Panc1 (cell line): ENCODE results near the gene GALNTL6. TPM values are rescaled to one million over a fixed set of nuclear protein-coding genes. Genes with fewer than 3 reads are reported as not detected.

Experiments used
- ATAC-seq: fragments of 200-7000 bp; cut with Tn5 transposase; 2 replicates; pipeline ENCODE4 v1.9.1; 2020; ENCODE audit warnings: mild to moderate bottlenecking, moderate library complexity
- BruUV-seq: library from RNA; stranded (reverse); fragments of 400-500 nt; replicated peaks from 2 replicates; lab custom pipeline; 2021; lab: Mats Ljungman, UMichigan
- CTCF ChIA-PET: fragments of 300-600 bp; sonication (Branson Sonifier 250); formaldehyde crosslinking; loops from one replicate; lab custom pipeline; 2022; ENCODE audit warnings: antibody characterized with exemption; lab: Charles Lee
- POLR2A ChIA-PET: fragments of 300-600 bp; sonication (Branson Sonifier 250); formaldehyde crosslinking; loops from one replicate; lab custom pipeline; 2022; ENCODE audit warnings: antibody characterized with exemption; lab: Charles Lee
- DNase-seq: peaks from one replicate; pipeline ENCODE4 v3.0.0-alpha.2; 2010; ENCODE audit warnings: low read depth, low spot score
- H3K27ac ChIP-seq: 2 replicates; pipeline ENCODE4 v1.5.1; 2011; ENCODE audit warnings: mild to moderate bottlenecking, low read length, inconsistent platforms
- H3K27me3 ChIP-seq: fragments of 200-500 bp; sonication (Bioruptor generic); 2 replicates; pipeline ENCODE4 v1.6.0; 2014; ENCODE audit warnings: low read length, inconsistent platforms; ENCODE audit not compliant: control insufficient read depth, insufficient read depth
- H3K36me3 ChIP-seq: fragments of 200-500 bp; sonication (Bioruptor generic); 2 replicates; pipeline ENCODE4 v1.5.1; 2014; ENCODE audit warnings: inconsistent platforms, mild to moderate bottlenecking, low read length, moderate library complexity; ENCODE audit not compliant: control insufficient read depth, insufficient read depth
- H3K4me1 ChIP-seq: 2 replicates; pipeline ENCODE4 v1.5.1; 2011; ENCODE audit warnings: inconsistent platforms, mild to moderate bottlenecking, low read length, moderate library complexity; ENCODE audit not compliant: control insufficient read depth, insufficient read depth
- H3K4me3 ChIP-seq, 2 experiments: 2 replicates each; pipeline ENCODE4 v1.5.1; 2011 to 2012; ENCODE audit warnings: low read depth in 2 of 2, low read length in 2 of 2, mild to moderate bottlenecking in 2 of 2, inconsistent platforms in 1 of 2, moderate library complexity in 1 of 2
- H3K9me3 ChIP-seq: fragments of 200-500 bp; sonication (Bioruptor generic); 2 replicates; pipeline ENCODE4 v1.5.1; 2014; ENCODE audit warnings: low read depth, mild to moderate bottlenecking, inconsistent platforms, low read length, moderate library complexity; ENCODE audit not compliant: control insufficient read depth, insufficient read depth
- CTCF ChIP-seq: fragments of 450-650 bp; IDR thresholded peaks from 2 replicates; pipeline ENCODE4 v1.5.1; 2017; ENCODE audit warnings: mild to moderate bottlenecking
- POLR2AphosphoS5 ChIP-seq: IDR thresholded peaks from 2 replicates; pipeline ENCODE4 v1.6.1; 2012; ENCODE audit warnings: mild to moderate bottlenecking, low read depth, low read length, moderate library complexity
- REST ChIP-seq, 2 experiments: IDR thresholded peaks; 2 replicates each; pipeline ENCODE4 v1.6.1; 2011 to 2012; ENCODE audit warnings: low read depth in 2 of 2, control low read depth in 1 of 2, low read length in 1 of 2, mild to moderate bottlenecking in 1 of 2, moderate library complexity in 1 of 2; ENCODE audit not compliant: insufficient read depth in 1 of 2
- SIN3A ChIP-seq: IDR thresholded peaks from 2 replicates; pipeline ENCODE4 v1.6.1; 2012; ENCODE audit warnings: low read depth, mild to moderate bottlenecking, low read length, moderate library complexity, borderline replicate concordance; ENCODE audit not compliant: insufficient read depth
- TCF7L2 ChIP-seq: IDR thresholded peaks from 2 replicates; pipeline ENCODE4 v1.6.1; 2011; ENCODE audit warnings: mild to moderate bottlenecking, low read depth, low read length, inconsistent platforms
- in situ Hi-C: cut with HindIII; loops from 2 replicates; pipeline ENCODE4 v1.10.0; 2016; ENCODE audit warnings: low sequenced_read_pairs, low pct_unique_long_range_greater_than_20kb
- intact Hi-C: fragments of 100-400 bp; cut with micrococcal nuclease; formaldehyde crosslinking; loops from one replicate; pipeline ENCODE4 v1.10.0; 2022; ENCODE audit not compliant: unreplicated experiment
- total RNA-seq: library from RNA; stranded (reverse); gene quantifications from one replicate; pipeline ENCODE4 v1.2.1, GENCODE V29; 2021; ENCODE audit not compliant: unreplicated experiment

Gene GALNTL6
- total RNA-seq, 1 experiment from 2014 or later, result not detected

- no TSS peak for BruUV-seq
- ATAC-seq, result no peak
- TF ChIP-seq SIN3A (no peak), REST (IDR thresholded peaks at IDR 0.05; ENCODE audit: insufficient read depth in 1 of 2, low read depth in 2 of 2, low read length in 1 of 2) (no peak), TCF7L2 (no peak), POLR2AphosphoS5 (no peak), CTCF (no peak)
- no peak for DNase-seq
- in situ Hi-C loops (no loop called here), intact Hi-C loops (no loop called here)
- no peak overlapping the region for H3K27ac ChIP-seq
- CTCF ChIA-PET, result no interaction called here
- H3K4me1 ChIP-seq, result no peaks in the 10 kb centered on the region
- H3K9me3 ChIP-seq, result no peaks in the 10 kb centered on the region
- no peak overlapping the region for H3K4me3 ChIP-seq
- POLR2A ChIA-PET, result no interaction called here
- no peaks in the 10 kb centered on the region for H3K36me3 ChIP-seq
- H3K27me3 ChIP-seq, result no peaks in the 10 kb centered on the region
Measured at GRCh38 chr4:172808196-172808595, 995.0 kb downstream of the GALNTL6 start.

- H3K27me3 ChIP-seq, result no peaks in the 10 kb centered on the region
- no peaks in the 10 kb centered on the region for H3K4me1 ChIP-seq
- intact Hi-C loops (no loop called here), in situ Hi-C loops (no loop called here)
- ChIA-PET CTCF (no interaction called here), POLR2A (no interaction called here)
- no peaks in the 10 kb centered on the region for H3K36me3 ChIP-seq
- TF ChIP-seq TCF7L2 (no peak), SIN3A (no peak), POLR2AphosphoS5 (no peak), REST (IDR thresholded peaks at IDR 0.05; ENCODE audit: insufficient read depth in 1 of 2, low read depth in 2 of 2, low read length in 1 of 2) (no peak), CTCF (no peak)
- no peak overlapping the region for H3K4me3 ChIP-seq
- no peak for ATAC-seq
- no peak overlapping the region for H3K27ac ChIP-seq
- DNase-seq, result no peak
- BruUV-seq, result no TSS peak
- no peaks in the 10 kb centered on the region for H3K9me3 ChIP-seq
Measured at GRCh38 chr4:172809319-172809718, 996.1 kb downstream of the GALNTL6 start.
